ENCODE results near the gene GAS7. TPM values are rescaled to one million over a fixed set of nuclear protein-coding genes. Genes with fewer than 3 reads are reported as not detected.

The GAS7 gene
- total RNA-seq, 4 donors from 2014 or later, result 62.6 to 122 (median 77.0) TPM

DNA sequence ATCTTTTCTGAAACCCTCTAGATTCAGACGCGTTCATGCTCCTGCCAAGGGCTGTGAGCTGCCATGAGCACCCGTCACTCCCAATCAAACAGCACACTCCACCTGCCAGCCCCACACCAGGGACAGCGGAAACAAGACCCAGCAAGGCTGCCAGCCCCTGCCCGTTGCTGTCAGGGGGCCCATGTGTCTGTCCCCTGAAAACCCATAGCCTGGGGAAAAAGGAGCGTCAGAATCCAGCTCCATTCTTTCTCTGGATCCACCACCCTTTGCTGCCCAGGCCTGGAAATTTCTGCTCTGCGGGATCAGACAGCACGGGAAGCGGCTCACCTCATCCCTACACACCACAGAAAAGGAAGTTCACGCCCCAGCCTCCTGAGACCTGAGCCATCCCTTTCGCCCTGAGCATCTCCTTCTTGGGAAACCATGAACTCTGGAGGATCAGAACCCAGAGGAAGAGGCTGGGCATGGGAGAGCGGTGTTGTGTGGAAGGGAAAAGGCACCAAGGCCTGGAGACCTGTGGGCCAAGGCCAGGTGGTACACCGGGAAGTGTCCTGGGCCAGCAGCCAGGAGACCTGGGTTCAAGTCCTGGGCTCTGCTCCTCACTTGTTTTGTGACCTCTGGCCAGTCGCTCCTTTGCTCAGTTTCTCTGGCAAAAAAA lies 241.8 kb downstream of the GAS7 start:
- no peaks in the 10 kb centered on the region for H3K9me3 ChIP-seq
- H3K27ac ChIP-seq, result no peak overlapping the region
- H3K4me3 ChIP-seq, result no peak overlapping the region
- WGBS, 2 donors (ENCODE audit: low coverage in 1 of 2), result 92% methylated on average over 3 of the region's 14 CpGs; no CpG with 5 or more reads in 1 of the 2 donors
- peaks cover 16% of the 10 kb centered on the region for H3K27me3 ChIP-seq
- peaks cover 0 to 6% of the 10 kb centered on the region in 2 donors for H3K36me3 ChIP-seq
- H3K4me1 ChIP-seq, result peaks cover 0 to 30% (median 0%) of the 10 kb centered on the region in 3 donors
- no peak for ATAC-seq
- TF ChIP-seq CTCF (IDR thresholded peaks at IDR 0.05), result no peak
- no peak for TF ChIP-seq POLR2AphosphoS5 (IDR thresholded peaks at IDR 0.05)
- TF ChIP-seq EP300 (IDR thresholded peaks at IDR 0.05), result no peak
- no peak for TF ChIP-seq POLR2A (IDR thresholded peaks at IDR 0.05)

DNA sequence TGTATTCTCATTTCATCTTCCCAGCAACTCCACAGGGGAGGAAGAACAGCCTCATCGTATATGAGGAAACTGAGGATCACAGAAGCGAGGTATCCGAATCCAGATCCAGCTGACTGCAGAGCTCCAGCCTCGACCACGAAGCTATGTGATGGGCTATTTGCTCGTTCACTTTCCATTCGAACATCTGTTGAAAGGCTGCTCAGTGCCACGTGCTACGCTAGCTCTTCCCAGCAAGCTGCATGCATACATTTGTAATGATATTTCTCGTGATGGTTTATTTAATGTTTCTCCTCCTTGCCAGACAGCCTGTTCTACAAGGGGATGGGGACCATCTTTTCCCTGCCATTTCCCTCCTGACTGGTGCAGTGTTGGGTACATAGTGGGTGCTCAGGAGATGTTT lies 244.9 kb downstream of the GAS7 start:
- H3K4me1 ChIP-seq, result peaks cover 0 to 14% (median 0%) of the 10 kb centered on the region in 3 donors

DNA sequence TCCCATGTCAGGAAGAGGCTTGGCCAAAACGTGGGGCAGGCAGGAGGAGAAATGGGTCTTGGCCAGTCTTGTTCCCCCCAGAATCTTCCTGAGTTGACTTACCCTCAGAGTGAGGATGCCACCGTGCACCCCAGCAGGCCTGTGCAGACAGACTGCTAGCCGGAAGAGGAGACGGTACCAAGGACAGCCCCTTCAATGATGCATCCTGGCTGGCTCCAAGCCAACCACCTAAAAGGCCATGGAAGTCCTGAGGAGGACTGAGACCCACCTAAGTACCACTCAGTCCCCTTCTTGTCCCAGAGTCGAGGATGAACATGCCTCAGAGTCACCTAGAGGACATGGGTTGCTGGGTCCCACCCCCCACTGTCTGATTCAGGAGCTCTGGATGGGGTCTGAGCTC lies 246.6 kb downstream of the GAS7 start:
- Histone ChIP-seq H3K27me3 (no peaks in the 10 kb centered on the region), H3K9me3 (no peaks in the 10 kb centered on the region), H3K36me3 (peaks cover 0 to 10% of the 10 kb centered on the region in 2 donors), H3K27ac (no peak overlapping the region), H3K4me3 (no peak overlapping the region), H3K4me1 (peaks cover 0 to 1% (median 0%) of the 10 kb centered on the region in 3 donors)
- no peak for ATAC-seq
- TF ChIP-seq EP300 (IDR thresholded peaks at IDR 0.05), result no peak
- no peak for TF ChIP-seq CTCF (IDR thresholded peaks at IDR 0.05)
- no peak for TF ChIP-seq POLR2A (IDR thresholded peaks at IDR 0.05)
- no peak for TF ChIP-seq POLR2AphosphoS5 (IDR thresholded peaks at IDR 0.05)
- 78 to 83% methylated on average over 1 to 2 of the region's 5 CpGs for WGBS, 2 donors (ENCODE audit: low coverage in 1 of 2)

More for the DNA sequence above, 244.9 kb downstream of the GAS7 start:
- no peak for ATAC-seq
- Histone ChIP-seq H3K27me3 (peaks cover 9% of the 10 kb centered on the region), H3K27ac (no peak overlapping the region), H3K9me3 (no peaks in the 10 kb centered on the region), H3K36me3 (peaks cover 0 to 6% of the 10 kb centered on the region in 2 donors), H3K4me3 (no peak overlapping the region)
- TF ChIP-seq EP300 (IDR thresholded peaks at IDR 0.05) (no peak), CTCF (IDR thresholded peaks at IDR 0.05) (no peak), POLR2AphosphoS5 (IDR thresholded peaks at IDR 0.05) (no peak), POLR2A (IDR thresholded peaks at IDR 0.05) (no peak)
- 53% methylated on average over 8 of the region's 10 CpGs; no CpG with 5 or more reads in 1 of the 2 donors for WGBS, 2 donors (ENCODE audit: low coverage in 1 of 2)

DNA sequence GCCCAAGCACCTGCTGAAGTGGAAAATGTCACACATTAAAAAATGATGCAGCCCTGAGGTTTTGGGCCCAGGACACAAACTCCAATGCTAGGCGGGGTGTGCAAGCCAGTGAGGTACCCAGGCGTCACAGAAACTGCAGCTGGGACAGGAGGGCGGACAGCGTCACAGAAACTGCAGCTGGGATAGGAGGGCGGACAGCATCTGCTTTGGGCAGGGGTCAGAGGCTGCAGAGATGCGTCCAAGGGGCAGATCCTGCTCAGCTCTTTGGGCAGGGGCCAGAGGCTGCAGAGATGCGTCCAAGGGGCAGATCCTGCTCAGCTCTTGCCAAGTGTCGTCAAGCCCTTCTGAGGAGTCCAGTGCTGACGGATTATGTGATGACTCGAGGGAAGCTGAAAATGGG lies 249.5 kb downstream of the GAS7 start:
- TF ChIP-seq POLR2AphosphoS5 (IDR thresholded peaks at IDR 0.05) (no peak), CTCF (IDR thresholded peaks at IDR 0.05) (no peak), POLR2A (IDR thresholded peaks at IDR 0.05) (no peak), EP300 (IDR thresholded peaks at IDR 0.05) (no peak)
- Histone ChIP-seq H3K36me3 (peaks cover 0 to 31% of the 10 kb centered on the region in 2 donors), H3K9me3 (no peaks in the 10 kb centered on the region), H3K4me1 (no peaks in the 10 kb centered on the region), H3K27me3 (no peaks in the 10 kb centered on the region), H3K4me3 (no peak overlapping the region), H3K27ac (no peak overlapping the region)
- WGBS, 2 donors (ENCODE audit: low coverage in 1 of 2), result 61 to 90% methylated on average over 2 to 8 of the region's 10 CpGs
- ATAC-seq, result peak; percentile 46

- H3K36me3 ChIP-seq, result peaks cover 0 to 68% of the 10 kb centered on the region in 2 donors
- H3K27ac ChIP-seq, result no peak overlapping the region
- ATAC-seq, result no peak
- WGBS, 2 donors (ENCODE audit: low coverage in 1 of 2), result 85 to 100% methylated on average over 3 to 7 of the region's 7 CpGs
- TF ChIP-seq POLR2A (IDR thresholded peaks at IDR 0.05), result no peak
- TF ChIP-seq CTCF (IDR thresholded peaks at IDR 0.05), result no peak
- TF ChIP-seq POLR2AphosphoS5 (IDR thresholded peaks at IDR 0.05), result no peak
- TF ChIP-seq EP300 (IDR thresholded peaks at IDR 0.05), result no peak
- no peak overlapping the region for H3K4me3 ChIP-seq
- no peaks in the 10 kb centered on the region for H3K27me3 ChIP-seq
- no peaks in the 10 kb centered on the region for H3K9me3 ChIP-seq
- H3K4me1 ChIP-seq, result no peaks in the 10 kb centered on the region
Measured at GRCh38 chr17:9944704-9945103, 253.7 kb downstream of the GAS7 start.

Measured in gastroesophageal sphincter (tissue), 4 donors.